ENCODE results near the gene NDUFAF2. TPM values are rescaled to one million over a fixed set of nuclear protein-coding genes. Genes with fewer than 3 reads are reported as not detected.

Gene NDUFAF2
- total RNA-seq, 2 donors from 2014 or later: 13.7 to 19.4 TPM

Other genes with a start within 250 kb of the NDUFAF2 start
- gene DEPDC1B, start 245.0 kb upstream of the NDUFAF2 start, total RNA-seq: 1 to 10 TPM in 1 of 2 donors, under 1 TPM in 1; 0.66 to 2.3 TPM
- gene ELOVL7, start 100.9 kb upstream of the NDUFAF2 start, total RNA-seq: 1 to 10 TPM; 2.6 to 7.5 TPM
- gene ERCC8, start 135 bp upstream of the NDUFAF2 start, total RNA-seq: 1 to 10 TPM; 2.6 to 3.4 TPM
- 10 to 100 TPM in 1 of 2 donors, 1 to 10 TPM in 1; 8.2 to 15.6 TPM for gene SMIM15, start 217.3 kb downstream of the NDUFAF2 start, total RNA-seq

Data from body of pancreas (tissue), 2 donors.